ENCODE data around the gene ANKRD30A. TPM values are rescaled to one million over a fixed set of nuclear protein-coding genes. Genes with fewer than 3 reads are reported as not detected.
"Not testable (repeated sequence)": the region's sequence is repeated elsewhere in the genome, so short reads cannot be mapped to it uniquely, and the experiment has no call there.

The ANKRD30A gene
- total RNA-seq, 2 donors from 2014 or later = not detected

GRCh38 chr10:37236093-37236492 lies 110.7 kb downstream of the ANKRD30A start:
- Mint-ChIP-seq H3K36me3 (ENCODE audit: low read depth) (no peaks in the 10 kb centered on the region), H3K4me3 (no peak overlapping the region)
- no peak for DNase-seq

DNA sequence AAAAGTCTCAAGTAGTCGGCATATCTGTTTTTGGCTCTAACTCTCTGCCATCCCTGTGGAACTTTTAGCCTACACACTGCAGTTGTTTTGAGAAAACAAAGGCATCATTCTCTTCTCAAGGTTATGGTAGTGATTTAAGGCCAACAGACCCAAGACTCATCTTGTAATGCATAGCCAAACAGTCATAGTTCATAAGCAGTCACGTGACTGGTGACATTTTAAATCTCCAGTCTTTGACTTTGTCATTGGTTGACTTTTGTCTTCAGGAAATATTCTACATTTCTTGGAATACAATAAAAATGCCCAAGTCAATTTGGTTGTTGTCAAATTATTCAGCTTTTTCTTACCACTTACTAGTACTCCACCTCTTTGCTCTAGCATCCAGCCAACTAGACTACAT lies 114.8 kb downstream of the ANKRD30A start:
- Histone ChIP-seq H3K4me3 (ENCODE audit: low read length) (peak overlapping the region; percentile 50), H3K9ac (ENCODE audit: extremely low read depth, low read length, poor library complexity, severe bottlenecking) (no peak overlapping the region)
- peaks cover 64% of the 10 kb centered on the region for H3K9me3 Mint-ChIP-seq

More at GRCh38 chr10:37236093-37236492, 110.7 kb downstream of the ANKRD30A start:
- Mint-ChIP-seq H3K27ac (no peak overlapping the region), H3K9me3 (peaks cover 61% of the 10 kb centered on the region), H3K4me1 (no peaks in the 10 kb centered on the region), H3K27me3 (ENCODE audit: insufficient read depth) (no peaks in the 10 kb centered on the region)
- WGBS, 2 experiments (ENCODE audit: insufficient coverage in 1 of 2, insufficient read length in 1 of 2) = 71% methylated on average over 2 of the region's 2 CpGs; no CpG with 5 or more reads in 1 of the 2 experiments
- Histone ChIP-seq H3K36me3 (ENCODE audit: control insufficient read depth, insufficient read depth, low read length) (no peaks in the 10 kb centered on the region), H3K27ac (ENCODE audit: low read depth, low read length) (no peak overlapping the region), H3K4me1 (ENCODE audit: control insufficient read depth, insufficient read depth, low read length) (no peaks in the 10 kb centered on the region), H3K9me3 (ENCODE audit: control insufficient read depth, low read length) (peaks cover 59% of the 10 kb centered on the region), H3K4me3 (ENCODE audit: low read length) (no peak overlapping the region), H3K27me3 (ENCODE audit: control insufficient read depth, insufficient read depth, low read length, poor library complexity, severe bottlenecking) (no peaks in the 10 kb centered on the region), H3K9ac (ENCODE audit: extremely low read depth, low read length, poor library complexity, severe bottlenecking) (no peak overlapping the region)
- no peak for TF ChIP-seq CTCF (conservative IDR thresholded peaks at IDR 0.05)

DNA sequence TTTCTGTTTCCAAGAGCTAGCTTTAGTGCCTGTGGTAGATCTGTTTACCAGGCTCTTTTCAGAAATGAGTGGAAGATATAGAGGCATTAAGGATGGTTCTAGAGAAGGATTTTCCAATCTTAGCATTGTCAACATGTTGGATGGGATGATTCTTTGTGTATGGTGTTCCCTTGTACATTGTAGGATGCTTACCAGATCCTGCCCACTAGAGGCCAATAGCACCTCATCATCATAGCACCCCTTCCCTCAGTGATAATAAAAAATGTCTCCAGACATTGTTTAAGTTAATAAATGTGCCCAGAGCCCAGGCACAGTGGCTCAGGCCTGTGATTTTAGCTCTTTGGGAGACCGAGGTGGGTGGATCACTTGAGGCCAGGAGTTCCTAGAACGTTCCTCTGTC lies 121.2 kb downstream of the ANKRD30A start:
- H3K4me3 Mint-ChIP-seq = no peak overlapping the region
- Histone ChIP-seq H3K27ac (ENCODE audit: low read depth, low read length) (no peak overlapping the region), H3K36me3 (ENCODE audit: control insufficient read depth, insufficient read depth, low read length) (no peaks in the 10 kb centered on the region), H3K9me3 (ENCODE audit: control insufficient read depth, low read length) (peaks cover 75% of the 10 kb centered on the region), H3K4me1 (ENCODE audit: control insufficient read depth, insufficient read depth, low read length) (no peaks in the 10 kb centered on the region), H3K9ac (ENCODE audit: extremely low read depth, low read length, poor library complexity, severe bottlenecking) (no peak overlapping the region), H3K27me3 (ENCODE audit: control insufficient read depth, insufficient read depth, low read length, poor library complexity, severe bottlenecking) (no peaks in the 10 kb centered on the region), H3K4me3 (ENCODE audit: low read length) (no peak overlapping the region)
- no peaks in the 10 kb centered on the region for H3K4me1 Mint-ChIP-seq
- no peak for TF ChIP-seq CTCF (conservative IDR thresholded peaks at IDR 0.05)
- peaks cover 86% of the 10 kb centered on the region for H3K9me3 Mint-ChIP-seq
- H3K27me3 Mint-ChIP-seq (ENCODE audit: insufficient read depth) = no peaks in the 10 kb centered on the region
- no peak overlapping the region for H3K27ac Mint-ChIP-seq
- WGBS, 2 experiments (ENCODE audit: insufficient coverage in 1 of 2, insufficient read length in 1 of 2) = 67% methylated on average over 2 of the region's 2 CpGs; no CpG with 5 or more reads in 1 of the 2 experiments
- no peaks in the 10 kb centered on the region for H3K36me3 Mint-ChIP-seq (ENCODE audit: low read depth)
- no peak for DNase-seq

More for the DNA sequence above, 114.8 kb downstream of the ANKRD30A start:
- H3K4me3 Mint-ChIP-seq = no peak overlapping the region
- H3K36me3 Mint-ChIP-seq (ENCODE audit: low read depth) = no peaks in the 10 kb centered on the region
- H3K27me3 Mint-ChIP-seq (ENCODE audit: insufficient read depth) = no peaks in the 10 kb centered on the region
- Histone ChIP-seq H3K27ac (ENCODE audit: low read depth, low read length) (no peak overlapping the region), H3K4me1 (ENCODE audit: control insufficient read depth, insufficient read depth, low read length) (no peaks in the 10 kb centered on the region), H3K9me3 (ENCODE audit: control insufficient read depth, low read length) (peaks cover 67% of the 10 kb centered on the region), H3K27me3 (ENCODE audit: control insufficient read depth, insufficient read depth, low read length, poor library complexity, severe bottlenecking) (no peaks in the 10 kb centered on the region), H3K36me3 (ENCODE audit: control insufficient read depth, insufficient read depth, low read length) (no peaks in the 10 kb centered on the region)
- 52% methylated on average over 2 of the region's 2 CpGs; no CpG with 5 or more reads in 1 of the 2 experiments for WGBS, 2 experiments (ENCODE audit: insufficient coverage in 1 of 2, insufficient read length in 1 of 2)
- TF ChIP-seq CTCF (conservative IDR thresholded peaks at IDR 0.05) = no peak
- no peak for DNase-seq
- no peak overlapping the region for H3K27ac Mint-ChIP-seq
- H3K4me1 Mint-ChIP-seq = no peaks in the 10 kb centered on the region

DNA sequence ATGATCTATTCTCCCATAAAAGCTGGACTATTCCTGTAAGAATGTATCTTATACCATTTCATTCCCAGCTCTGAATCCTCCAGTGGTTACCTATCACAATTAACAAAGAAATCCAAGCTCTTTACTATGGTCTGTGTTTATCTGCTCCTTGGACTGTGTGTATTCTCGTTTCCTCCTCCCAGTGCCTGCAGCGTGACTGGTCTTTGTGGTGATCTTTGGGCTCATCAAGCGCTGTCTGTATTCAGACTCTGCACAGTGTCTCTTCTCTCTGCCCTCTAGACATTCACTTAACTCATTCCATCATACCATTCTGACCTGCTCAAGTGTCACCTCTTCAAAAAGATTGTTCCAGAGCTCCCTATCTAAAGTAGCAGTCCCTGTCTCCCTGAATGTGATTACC lies 130.4 kb downstream of the ANKRD30A start:
- not testable (repeated sequence) for H3K36me3 Mint-ChIP-seq (ENCODE audit: low read depth); H3K4me3 Mint-ChIP-seq; H3K27me3 Mint-ChIP-seq (ENCODE audit: insufficient read depth); DNase-seq; H3K9ac ChIP-seq (ENCODE audit: extremely low read depth, low read length, poor library complexity, severe bottlenecking); H3K4me3 ChIP-seq (ENCODE audit: low read length); H3K27ac ChIP-seq (ENCODE audit: low read depth, low read length); H3K27ac Mint-ChIP-seq; H3K36me3 ChIP-seq (ENCODE audit: control insufficient read depth, insufficient read depth, low read length); H3K4me1 Mint-ChIP-seq; H3K27me3 ChIP-seq (ENCODE audit: control insufficient read depth, insufficient read depth, low read length, poor library complexity, severe bottlenecking); H3K4me1 ChIP-seq (ENCODE audit: control insufficient read depth, insufficient read depth, low read length)
- H3K9me3 Mint-ChIP-seq = peaks cover 86% of the 10 kb centered on the region
- WGBS, 2 experiments (ENCODE audit: insufficient coverage in 1 of 2, insufficient read length in 1 of 2) = 63 to 70% methylated on average over 3 of the region's 3 CpGs
- H3K9me3 ChIP-seq (ENCODE audit: control insufficient read depth, low read length) = peaks cover 91% of the 10 kb centered on the region
